GM12878 (cell line): ENCODE results near the gene SLC5A11. TPM values are rescaled to one million over a fixed set of nuclear protein-coding genes. Genes with fewer than 3 reads are reported as not detected.
"Not testable (repeated sequence)": the region's sequence is repeated elsewhere in the genome, so short reads cannot be mapped to it uniquely, and the experiment has no call there.

Experiments used
- ATAC-seq: fragments of 200-7000 bp; cut with Tn5 transposase; 3 replicates; pipeline ENCODE4 v1.9.1; 2020; ENCODE audit warnings: mild to moderate bottlenecking, moderate library complexity
- BruUV-seq: library from RNA; stranded (reverse); fragments of 400-500 nt; replicated peaks from 2 replicates; lab custom pipeline; 2021; lab: Mats Ljungman, UMichigan
- CTCF ChIA-PET: fragments of 300-600 bp; sonication (Branson Sonifier 250); formaldehyde crosslinking; extraction: SDS; loops from one replicate; lab custom pipeline; 2021; ENCODE audit warnings: inconsistent platforms; lab: Yijun Ruan, JAX
- POLR2A ChIA-PET: fragments of 350-600 bp; formaldehyde crosslinking; extraction: SDS; loops from one replicate; lab custom pipeline; 2021; ENCODE audit warnings: inconsistent platforms; lab: Charles Lee
- RAD21 ChIA-PET: fragments of 300-600 bp; sonication (Branson Sonifier 250); formaldehyde crosslinking; loops from one replicate; lab custom pipeline; 2023; ENCODE audit warnings: antibody characterized with exemption; ENCODE audit not compliant: unreplicated experiment; lab: Charles Lee
- SMC1A ChIA-PET: fragments of 300-600 bp; sonication (Branson Sonifier 250); formaldehyde crosslinking; loops from one replicate; lab custom pipeline; 2023; ENCODE audit not compliant: unreplicated experiment, uncharacterized antibody; lab: Charles Lee
- DNase-seq: peaks from one replicate; pipeline ENCODE4 v3.0.0-alpha.2; 2011; ENCODE audit warnings: low read depth, low spot score
- FAIRE-seq: peaks from 3 replicates; lab custom pipeline; 2011; peaks lifted over from hg19 to GRCh38; lab: Jason Lieb, UNC
- H2AFZ ChIP-seq: 2 replicates; pipeline ENCODE4 v1.6.0; 2011; ENCODE audit warnings: low read depth, low read length, control low read depth; ENCODE audit not compliant: control insufficient read depth
- H3K27ac ChIP-seq: 2 replicates; pipeline ENCODE4 v1.5.1; 2011; ENCODE audit warnings: control low read depth; ENCODE audit not compliant: control insufficient read depth, insufficient read depth
- H3K27me3 ChIP-seq, 2 experiments: replicated peaks in 1 of 2; 2 replicates each; pipeline versions ENCODE4 v1.6.0 to v1.6.1; 2011; ENCODE audit warnings: low read length in 1 of 2; ENCODE audit not compliant: control insufficient read depth in 2 of 2, insufficient read depth in 2 of 2
- H3K36me3 ChIP-seq, 2 experiments: 2 replicates each; pipeline ENCODE4 v1.5.1; 2011; ENCODE audit warnings: low read length in 1 of 2; ENCODE audit not compliant: control insufficient read depth in 2 of 2, insufficient read depth in 2 of 2
- H3K4me1 ChIP-seq: 2 replicates; pipeline ENCODE4 v1.6.1; 2011; ENCODE audit warnings: mild to moderate bottlenecking, low read length, moderate library complexity, mixed read lengths; ENCODE audit not compliant: control insufficient read depth, insufficient read depth
- H3K4me2 ChIP-seq: 2 replicates; pipeline ENCODE4 v1.6.0; 2011; ENCODE audit warnings: control low read depth; ENCODE audit not compliant: control insufficient read depth, insufficient read depth
- H3K4me3 ChIP-seq: fragments of 200-600 bp; sonication (generic); 2 replicates; pipeline ENCODE4 v1.5.1; 2016
- H3K79me2 ChIP-seq: 2 replicates; pipeline ENCODE4 v1.6.0; 2011; ENCODE audit warnings: low read length; ENCODE audit not compliant: control insufficient read depth, insufficient read depth
- H3K9ac ChIP-seq: 2 replicates; pipeline ENCODE4 v1.8.0; 2011; ENCODE audit warnings: low read length, control low read depth, mixed read lengths; ENCODE audit not compliant: control insufficient read depth, insufficient read depth
- H3K9me3 ChIP-seq: replicated peaks from 3 replicates; pipeline ENCODE4 v1.5.1; 2011; ENCODE audit warnings: mild to moderate bottlenecking, low read length; ENCODE audit not compliant: control insufficient read depth, insufficient read depth
- H4K20me1 ChIP-seq: 2 replicates; pipeline ENCODE4 v1.6.0; 2011; ENCODE audit not compliant: control insufficient read depth, insufficient read depth
- ASH2L ChIP-seq: fragments of 300-600, 200-600 bp; sonication (generic); IDR thresholded peaks from 2 replicates; pipeline ENCODE4 v1.6.1; 2017; ENCODE audit warnings: low read depth, mild to moderate bottlenecking, borderline replicate concordance
- BCLAF1 ChIP-seq: fragments of 450-650 bp; IDR thresholded peaks from 2 replicates; pipeline ENCODE4 v1.6.1; 2017; ENCODE audit warnings: antibody characterized with exemption, mild to moderate bottlenecking, moderate library complexity
- HDAC6 ChIP-seq: fragments of 200-600 bp; sonication (generic); IDR thresholded peaks from one replicate; pipeline ENCODE4 v1.8.0; 2017; ENCODE audit warnings: antibody characterized with exemption; ENCODE audit not compliant: unreplicated experiment
- PAX5 ChIP-seq: IDR thresholded peaks from 2 replicates; pipeline ENCODE4 v1.6.1; 2011; ENCODE audit warnings: low read depth, low read length, borderline replicate concordance
- POLR2AphosphoS2 ChIP-seq: IDR thresholded peaks from 2 replicates; pipeline ENCODE4 v1.6.1; 2011; ENCODE audit warnings: low read depth, mild to moderate bottlenecking, low read length, improper control_type of control experiment, moderate library complexity
- YY1 ChIP-seq: IDR thresholded peaks from 2 replicates; pipeline ENCODE4 v1.6.1; 2011; ENCODE audit warnings: low read depth, mild to moderate bottlenecking, low read length
- WGBS: methylation state at CpG from one replicate; pipeline ENCODE4 v1.1.6; 2016; ENCODE audit warnings: low lambda C conversion rate; ENCODE audit not compliant: insufficient replicate concordance, insufficient coverage; ENCODE audit errors: missing lambda C conversion rate; 5-methylcytosine and 5-hydroxymethylcytosine counted together
- in situ Hi-C: fragments of 300-500 bp; cut with MboI; formaldehyde crosslinking; loops from 9 replicates; pipeline ENCODE4 v1.14.3; 2018; ENCODE audit warnings: mixed read lengths
- intact Hi-C: fragments of 100-400 bp; cut with micrococcal nuclease; formaldehyde crosslinking; loops from one replicate; pipeline ENCODE4 v1.14.2; 2022; ENCODE audit not compliant: unreplicated experiment
- polyA plus RNA-seq, 11 experiments: library from polyadenylated mRNA; depleted of rRNA in 4 of 11; unstranded in 6 of 11; stranded (reverse) in 5 of 11; fragments of >200 nt; fragmentation: Nextera tagmentation in 4 of 11; fragmentation: Illumina TruSeq in 1 of 11; extraction: Ambion mirVana in 4 of 11; extraction: Trizol in 1 of 11; gene quantifications; 1 replicate in 1 of 11; 2 replicates in 10 of 11; pipeline versions ENCODE4 v1.2.1 to v1.2.3, GENCODE V29; 2011 to 2016; ENCODE audit warnings: inconsistent platforms in 2 of 11, missing spikeins in 2 of 11, low read depth in 1 of 11
- total RNA-seq, 4 experiments: library from RNA; depleted of rRNA in 3 of 4; stranded (reverse); fragments of >200 nt in 3 of 4; fragmentation: Illumina TruSeq in 1 of 4; extraction: Trizol in 1 of 4; gene quantifications; 2 replicates each; pipeline versions ENCODE4 v1.2.1 to v1.2.3, GENCODE V29; 2013 to 2021
- TF ChIP-seq, protein P1 (sequence below): fragments of 450-650 bp; IDR thresholded peaks from 2 replicates; pipeline ENCODE4 v1.6.1; 2017; ENCODE audit warnings: borderline replicate concordance
- TF ChIP-seq, protein P2 (sequence below): fragments of 450-650 bp; IDR thresholded peaks from 2 replicates; pipeline ENCODE4 v1.6.1; 2016; ENCODE audit warnings: mild to moderate bottlenecking, moderate library complexity, borderline replicate concordance

SLC5A11 gene
- total and polyA plus RNA-seq, 10 of the 15 experiments (the other 5 are each of a cell fraction or from before 2014, with no cell fraction given): 0.10 TPM; not detected in 9

- DNase-seq, H3K4me1 ChIP-seq, H3K9ac ChIP-seq, H3K79me2 ChIP-seq, ATAC-seq, intact Hi-C loops, H3K27me3 ChIP-seq, H3K4me3 ChIP-seq, H3K27ac ChIP-seq, H3K9me3 ChIP-seq, BruUV-seq, H2AFZ ChIP-seq, H3K4me2 ChIP-seq, RAD21 ChIA-PET, H4K20me1 ChIP-seq, in situ Hi-C loops, FAIRE-seq: not testable (repeated sequence)
- POLR2A ChIA-PET: interaction anchor here (0.6 kb wide), 1 partner anchor 15 kb away, joined by 4 read pairs; no protein-coding TSS in a partner anchor
- 84% methylated on average over 5 of the region's 6 CpGs for WGBS
- SMC1A ChIA-PET: interaction anchor here (1.2 to 1.6 kb wide), 2 partner anchors 17 to 233 kb away, joined by 4 to 5 read pairs; no protein-coding TSS in a partner anchor
- peaks cover 15 to 35% of the 10 kb centered on the region in 2 experiments for H3K36me3 ChIP-seq
- CTCF ChIA-PET: interaction anchor here (1.2 kb wide), 1 partner anchor 413 kb away, joined by 4 read pairs; no protein-coding TSS in a partner anchor
These were observed 33.0 kb upstream of the SLC5A11 start for GRCh38 chr16:24812813-24813212.

DNA sequence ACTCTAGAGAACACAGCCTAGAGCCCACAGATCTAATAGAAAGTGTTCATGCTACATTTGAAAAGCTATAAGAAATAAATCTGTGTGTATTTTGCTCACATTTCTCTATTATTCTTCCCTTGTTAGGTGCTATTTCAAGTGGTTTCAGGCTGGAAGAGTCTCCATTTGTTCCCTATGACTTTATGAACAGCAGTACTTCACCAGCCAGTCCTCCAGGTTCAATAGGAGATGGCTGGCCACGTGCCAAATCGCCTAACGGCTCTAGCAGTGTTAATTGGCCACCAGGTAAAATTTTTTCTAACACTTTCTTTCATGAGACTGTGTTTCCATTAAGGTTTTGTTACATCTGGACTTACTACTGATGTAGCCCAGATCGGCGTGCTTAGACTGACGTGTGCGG, 30.7 kb upstream of the SLC5A11 start:
- FAIRE-seq: no peak
- H2AFZ ChIP-seq: no peak overlapping the region
- no peak overlapping the region for H3K27ac ChIP-seq
- ChIA-PET CTCF (no interaction called here), SMC1A (no interaction called here), RAD21 (no interaction called here), POLR2A (no interaction called here)
- H3K36me3 ChIP-seq: peaks cover 22 to 34% of the 10 kb centered on the region in 2 experiments
- no peak overlapping the region for H3K9ac ChIP-seq
- no peaks in the 10 kb centered on the region for H3K27me3 ChIP-seq
- intact Hi-C loops (no loop called here), in situ Hi-C loops (no loop called here)
- no TSS peak for BruUV-seq
- ATAC-seq: no peak
- H3K4me1 ChIP-seq: no peaks in the 10 kb centered on the region
- DNase-seq: no peak
- H3K4me3 ChIP-seq: no peak overlapping the region
- H3K9me3 ChIP-seq: no peaks in the 10 kb centered on the region
- H3K79me2 ChIP-seq: no peaks in the 10 kb centered on the region
- H4K20me1 ChIP-seq: no peaks in the 10 kb centered on the region
- over 99% methylated on average over 7 of the region's 7 CpGs for WGBS
- H3K4me2 ChIP-seq: no peak overlapping the region
- TF ChIP-seq BCLAF1 (no peak), YY1 (no peak), POLR2AphosphoS2 (no peak), HDAC6 (no peak), PAX5 (no peak), ASH2L (no peak)
- TF ChIP-seq, protein P1, sequence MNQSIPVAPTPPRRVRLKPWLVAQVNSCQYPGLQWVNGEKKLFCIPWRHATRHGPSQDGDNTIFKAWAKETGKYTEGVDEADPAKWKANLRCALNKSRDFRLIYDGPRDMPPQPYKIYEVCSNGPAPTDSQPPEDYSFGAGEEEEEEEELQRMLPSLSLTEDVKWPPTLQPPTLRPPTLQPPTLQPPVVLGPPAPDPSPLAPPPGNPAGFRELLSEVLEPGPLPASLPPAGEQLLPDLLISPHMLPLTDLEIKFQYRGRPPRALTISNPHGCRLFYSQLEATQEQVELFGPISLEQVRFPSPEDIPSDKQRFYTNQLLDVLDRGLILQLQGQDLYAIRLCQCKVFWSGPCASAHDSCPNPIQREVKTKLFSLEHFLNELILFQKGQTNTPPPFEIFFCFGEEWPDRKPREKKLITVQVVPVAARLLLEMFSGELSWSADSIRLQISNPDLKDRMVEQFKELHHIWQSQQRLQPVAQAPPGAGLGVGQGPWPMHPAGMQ: no peak
- TF ChIP-seq, protein P2, sequence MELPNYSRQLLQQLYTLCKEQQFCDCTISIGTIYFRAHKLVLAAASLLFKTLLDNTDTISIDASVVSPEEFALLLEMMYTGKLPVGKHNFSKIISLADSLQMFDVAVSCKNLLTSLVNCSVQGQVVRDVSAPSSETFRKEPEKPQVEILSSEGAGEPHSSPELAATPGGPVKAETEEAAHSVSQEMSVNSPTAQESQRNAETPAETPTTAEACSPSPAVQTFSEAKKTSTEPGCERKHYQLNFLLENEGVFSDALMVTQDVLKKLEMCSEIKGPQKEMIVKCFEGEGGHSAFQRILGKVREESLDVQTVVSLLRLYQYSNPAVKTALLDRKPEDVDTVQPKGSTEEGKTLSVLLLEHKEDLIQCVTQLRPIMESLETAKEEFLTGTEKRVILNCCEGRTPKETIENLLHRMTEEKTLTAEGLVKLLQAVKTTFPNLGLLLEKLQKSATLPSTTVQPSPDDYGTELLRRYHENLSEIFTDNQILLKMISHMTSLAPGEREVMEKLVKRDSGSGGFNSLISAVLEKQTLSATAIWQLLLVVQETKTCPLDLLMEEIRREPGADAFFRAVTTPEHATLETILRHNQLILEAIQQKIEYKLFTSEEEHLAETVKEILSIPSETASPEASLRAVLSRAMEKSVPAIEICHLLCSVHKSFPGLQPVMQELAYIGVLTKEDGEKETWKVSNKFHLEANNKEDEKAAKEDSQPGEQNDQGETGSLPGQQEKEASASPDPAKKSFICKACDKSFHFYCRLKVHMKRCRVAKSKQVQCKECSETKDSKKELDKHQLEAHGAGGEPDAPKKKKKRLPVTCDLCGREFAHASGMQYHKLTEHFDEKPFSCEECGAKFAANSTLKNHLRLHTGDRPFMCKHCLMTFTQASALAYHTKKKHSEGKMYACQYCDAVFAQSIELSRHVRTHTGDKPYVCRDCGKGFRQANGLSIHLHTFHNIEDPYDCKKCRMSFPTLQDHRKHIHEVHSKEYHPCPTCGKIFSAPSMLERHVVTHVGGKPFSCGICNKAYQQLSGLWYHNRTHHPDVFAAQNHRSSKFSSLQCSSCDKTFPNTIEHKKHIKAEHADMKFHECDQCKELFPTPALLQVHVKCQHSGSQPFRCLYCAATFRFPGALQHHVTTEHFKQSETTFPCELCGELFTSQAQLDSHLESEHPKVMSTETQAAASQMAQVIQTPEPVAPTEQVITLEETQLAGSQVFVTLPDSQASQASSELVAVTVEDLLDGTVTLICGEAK: no peak
